H1 (cell line): Measurements from ENCODE around the gene NOM1. TPM values are rescaled to one million over a fixed set of nuclear protein-coding genes. Genes with fewer than 3 reads are reported as not detected.

ENCODE experiments used
- CREB1 ChIP-seq: IDR thresholded peaks from 2 replicates; pipeline ENCODE4 v1.6.1; 2012; ENCODE audit warnings: inconsistent platforms
- CTBP2 ChIP-seq: IDR thresholded peaks from 2 replicates; pipeline ENCODE4 v1.7.0; 2011; ENCODE audit warnings: borderline replicate concordance, mild to moderate bottlenecking, moderate library complexity, mixed read lengths, low read length; ENCODE audit not compliant: insufficient read depth, insufficient read length
- EGR1 ChIP-seq: IDR thresholded peaks from 2 replicates; pipeline ENCODE4 v1.6.1; 2011; ENCODE audit warnings: low read depth, low read length, borderline replicate concordance
- EZH2 ChIP-seq: fragments of 200-600 bp; sonication (generic); IDR thresholded peaks from 2 replicates; pipeline ENCODE4 v1.7.1; 2012; ENCODE audit warnings: low read depth, mild to moderate bottlenecking, moderate library complexity, low read length, inconsistent platforms; ENCODE audit not compliant: severe bottlenecking
- FOSL1 ChIP-seq: IDR thresholded peaks from 2 replicates; pipeline ENCODE4 v1.6.1; 2011; ENCODE audit warnings: mild to moderate bottlenecking, low read depth, low read length, moderate library complexity; ENCODE audit not compliant: insufficient read depth
- KDM4A ChIP-seq: IDR thresholded peaks from one replicate; pipeline ENCODE4 v1.7.1; 2012; ENCODE audit warnings: low read depth, mild to moderate bottlenecking, moderate library complexity, low read length, inconsistent platforms; ENCODE audit not compliant: severe bottlenecking
- SIN3A ChIP-seq, 2 experiments: IDR thresholded peaks in 1 of 2; conservative IDR thresholded peaks in 1 of 2; 2 replicates each; pipeline ENCODE4 v1.6.1; 2011 to 2012; ENCODE audit warnings: low read length in 2 of 2, improper control_type of control experiment in 1 of 2, low read depth in 1 of 2, mild to moderate bottlenecking in 1 of 2
- SP1 ChIP-seq: IDR thresholded peaks from 2 replicates; pipeline ENCODE4 v1.6.1; 2011; ENCODE audit warnings: low read depth, low read length
- polyA plus RNA-seq, 7 experiments: library from polyadenylated mRNA; depleted of rRNA in 3 of 7; stranded (reverse) in 5 of 7; unstranded in 2 of 7; fragments of >200 nt in 5 of 7; fragments of 200-250 nt in 2 of 7; gene quantifications; 1 replicate in 5 of 7; 2 replicates in 1 of 7; 4 replicates in 1 of 7; pipeline versions ENCODE4 v1.2.1 to v1.2.3, GENCODE V29; 2011 to 2013; ENCODE audit warnings: missing spikeins in 2 of 7, mixed read lengths in 2 of 7
- total RNA-seq: library from RNA; stranded (reverse); fragmentation: NEBNext Ultra II Directional; extraction: Animal tissue kit (Norgen Biotek cat#: 25700); gene quantifications from 2 replicates; pipeline ENCODE4 v1.2.1, GENCODE V29; 2021
- TF ChIP-seq, protein P1 (sequence below): fragments of 300-600 bp; sonication (generic); IDR thresholded peaks from 2 replicates; pipeline ENCODE4 v1.7.1; 2012; ENCODE audit warnings: low read length, moderate library complexity, mild to moderate bottlenecking, inconsistent platforms; ENCODE audit not compliant: insufficient replicate concordance

Gene NOM1
- total and polyA plus RNA-seq, 2 of the 8 experiments (the other 6 are each of a cell fraction or from before 2014, with no cell fraction given) = 10.6 to 29.1 TPM

DNA sequence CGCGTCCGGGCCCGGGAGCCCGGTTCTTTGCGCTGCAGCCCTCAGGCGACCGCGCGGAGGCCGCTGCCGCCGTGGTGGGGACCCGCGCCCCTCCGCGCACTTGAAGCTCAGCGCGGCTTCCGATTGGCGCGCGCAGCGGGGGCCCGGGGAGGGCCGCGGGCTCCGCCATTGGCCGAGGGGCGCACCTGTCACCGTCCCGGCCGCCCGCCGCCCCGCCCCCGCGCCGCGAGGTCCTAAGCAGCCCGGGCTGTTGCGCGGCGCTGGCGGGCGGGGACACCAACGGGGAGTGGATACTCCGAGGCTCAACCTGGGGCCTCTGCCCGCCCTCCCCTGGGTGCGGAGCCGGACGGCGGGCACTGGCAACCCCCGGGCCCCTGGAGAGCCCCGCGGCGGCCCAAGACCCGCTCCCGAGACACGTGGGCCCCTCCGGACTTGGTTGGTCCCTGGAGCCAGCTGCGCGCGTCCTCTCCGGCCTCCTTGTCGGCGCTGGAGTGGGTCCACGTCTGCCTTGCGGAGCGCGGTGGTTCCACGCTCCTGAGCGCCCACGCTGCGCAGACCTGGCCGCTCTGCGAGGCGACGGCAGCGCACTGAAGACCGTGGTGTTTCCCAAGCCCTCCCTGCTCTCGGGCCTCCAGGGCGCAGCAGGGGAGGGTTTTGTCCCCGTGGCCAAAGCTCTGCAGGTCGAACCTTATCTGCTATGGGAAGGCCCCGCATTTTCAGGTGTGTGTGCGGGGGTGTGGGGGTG is 61.2 kb downstream of the NOM1 start, which contains the start of gene MNX1 (continued):
- TF ChIP-seq, protein P1, sequence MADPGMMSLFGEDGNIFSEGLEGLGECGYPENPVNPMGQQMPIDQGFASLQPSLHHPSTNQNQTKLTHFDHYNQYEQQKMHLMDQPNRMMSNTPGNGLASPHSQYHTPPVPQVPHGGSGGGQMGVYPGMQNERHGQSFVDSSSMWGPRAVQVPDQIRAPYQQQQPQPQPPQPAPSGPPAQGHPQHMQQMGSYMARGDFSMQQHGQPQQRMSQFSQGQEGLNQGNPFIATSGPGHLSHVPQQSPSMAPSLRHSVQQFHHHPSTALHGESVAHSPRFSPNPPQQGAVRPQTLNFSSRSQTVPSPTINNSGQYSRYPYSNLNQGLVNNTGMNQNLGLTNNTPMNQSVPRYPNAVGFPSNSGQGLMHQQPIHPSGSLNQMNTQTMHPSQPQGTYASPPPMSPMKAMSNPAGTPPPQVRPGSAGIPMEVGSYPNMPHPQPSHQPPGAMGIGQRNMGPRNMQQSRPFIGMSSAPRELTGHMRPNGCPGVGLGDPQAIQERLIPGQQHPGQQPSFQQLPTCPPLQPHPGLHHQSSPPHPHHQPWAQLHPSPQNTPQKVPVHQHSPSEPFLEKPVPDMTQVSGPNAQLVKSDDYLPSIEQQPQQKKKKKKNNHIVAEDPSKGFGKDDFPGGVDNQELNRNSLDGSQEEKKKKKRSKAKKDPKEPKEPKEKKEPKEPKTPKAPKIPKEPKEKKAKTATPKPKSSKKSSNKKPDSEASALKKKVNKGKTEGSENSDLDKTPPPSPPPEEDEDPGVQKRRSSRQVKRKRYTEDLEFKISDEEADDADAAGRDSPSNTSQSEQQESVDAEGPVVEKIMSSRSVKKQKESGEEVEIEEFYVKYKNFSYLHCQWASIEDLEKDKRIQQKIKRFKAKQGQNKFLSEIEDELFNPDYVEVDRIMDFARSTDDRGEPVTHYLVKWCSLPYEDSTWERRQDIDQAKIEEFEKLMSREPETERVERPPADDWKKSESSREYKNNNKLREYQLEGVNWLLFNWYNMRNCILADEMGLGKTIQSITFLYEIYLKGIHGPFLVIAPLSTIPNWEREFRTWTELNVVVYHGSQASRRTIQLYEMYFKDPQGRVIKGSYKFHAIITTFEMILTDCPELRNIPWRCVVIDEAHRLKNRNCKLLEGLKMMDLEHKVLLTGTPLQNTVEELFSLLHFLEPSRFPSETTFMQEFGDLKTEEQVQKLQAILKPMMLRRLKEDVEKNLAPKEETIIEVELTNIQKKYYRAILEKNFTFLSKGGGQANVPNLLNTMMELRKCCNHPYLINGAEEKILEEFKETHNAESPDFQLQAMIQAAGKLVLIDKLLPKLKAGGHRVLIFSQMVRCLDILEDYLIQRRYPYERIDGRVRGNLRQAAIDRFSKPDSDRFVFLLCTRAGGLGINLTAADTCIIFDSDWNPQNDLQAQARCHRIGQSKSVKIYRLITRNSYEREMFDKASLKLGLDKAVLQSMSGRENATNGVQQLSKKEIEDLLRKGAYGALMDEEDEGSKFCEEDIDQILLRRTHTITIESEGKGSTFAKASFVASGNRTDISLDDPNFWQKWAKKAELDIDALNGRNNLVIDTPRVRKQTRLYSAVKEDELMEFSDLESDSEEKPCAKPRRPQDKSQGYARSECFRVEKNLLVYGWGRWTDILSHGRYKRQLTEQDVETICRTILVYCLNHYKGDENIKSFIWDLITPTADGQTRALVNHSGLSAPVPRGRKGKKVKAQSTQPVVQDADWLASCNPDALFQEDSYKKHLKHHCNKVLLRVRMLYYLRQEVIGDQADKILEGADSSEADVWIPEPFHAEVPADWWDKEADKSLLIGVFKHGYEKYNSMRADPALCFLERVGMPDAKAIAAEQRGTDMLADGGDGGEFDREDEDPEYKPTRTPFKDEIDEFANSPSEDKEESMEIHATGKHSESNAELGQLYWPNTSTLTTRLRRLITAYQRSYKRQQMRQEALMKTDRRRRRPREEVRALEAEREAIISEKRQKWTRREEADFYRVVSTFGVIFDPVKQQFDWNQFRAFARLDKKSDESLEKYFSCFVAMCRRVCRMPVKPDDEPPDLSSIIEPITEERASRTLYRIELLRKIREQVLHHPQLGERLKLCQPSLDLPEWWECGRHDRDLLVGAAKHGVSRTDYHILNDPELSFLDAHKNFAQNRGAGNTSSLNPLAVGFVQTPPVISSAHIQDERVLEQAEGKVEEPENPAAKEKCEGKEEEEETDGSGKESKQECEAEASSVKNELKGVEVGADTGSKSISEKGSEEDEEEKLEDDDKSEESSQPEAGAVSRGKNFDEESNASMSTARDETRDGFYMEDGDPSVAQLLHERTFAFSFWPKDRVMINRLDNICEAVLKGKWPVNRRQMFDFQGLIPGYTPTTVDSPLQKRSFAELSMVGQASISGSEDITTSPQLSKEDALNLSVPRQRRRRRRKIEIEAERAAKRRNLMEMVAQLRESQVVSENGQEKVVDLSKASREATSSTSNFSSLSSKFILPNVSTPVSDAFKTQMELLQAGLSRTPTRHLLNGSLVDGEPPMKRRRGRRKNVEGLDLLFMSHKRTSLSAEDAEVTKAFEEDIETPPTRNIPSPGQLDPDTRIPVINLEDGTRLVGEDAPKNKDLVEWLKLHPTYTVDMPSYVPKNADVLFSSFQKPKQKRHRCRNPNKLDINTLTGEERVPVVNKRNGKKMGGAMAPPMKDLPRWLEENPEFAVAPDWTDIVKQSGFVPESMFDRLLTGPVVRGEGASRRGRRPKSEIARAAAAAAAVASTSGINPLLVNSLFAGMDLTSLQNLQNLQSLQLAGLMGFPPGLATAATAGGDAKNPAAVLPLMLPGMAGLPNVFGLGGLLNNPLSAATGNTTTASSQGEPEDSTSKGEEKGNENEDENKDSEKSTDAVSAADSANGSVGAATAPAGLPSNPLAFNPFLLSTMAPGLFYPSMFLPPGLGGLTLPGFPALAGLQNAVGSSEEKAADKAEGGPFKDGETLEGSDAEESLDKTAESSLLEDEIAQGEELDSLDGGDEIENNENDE = no peak
- TF ChIP-seq SP1 = peak; percentile 54; the same call in 1 of the 2 replicates
- TF ChIP-seq KDM4A = peak; percentile 95
- TF ChIP-seq CTBP2 = peak; percentile 6
- 0 out of 4 replicates have a peak, but pooled peaks of 1 of the 2 experiments have one; percentile 20 for TF ChIP-seq SIN3A (conservative IDR thresholded peaks at IDR 0.05 in 1 of 2, IDR thresholded peaks at IDR 0.05 in 1 of 2; ENCODE audit: low read depth in 1 of 2, low read length in 2 of 2)
- peak; percentile 86 for TF ChIP-seq EZH2
- no peak for TF ChIP-seq CREB1
- TF ChIP-seq FOSL1 = peak; percentile 92
- TF ChIP-seq EGR1 = peak; percentile 76; the same call in 1 of the 2 replicates
